ENCODE results near the gene CPXM1.
"Not testable (repeated sequence)": the region's sequence is repeated elsewhere in the genome, so short reads cannot be mapped to it uniquely, and the experiment has no call there.

Gene CPXM1

DNA sequence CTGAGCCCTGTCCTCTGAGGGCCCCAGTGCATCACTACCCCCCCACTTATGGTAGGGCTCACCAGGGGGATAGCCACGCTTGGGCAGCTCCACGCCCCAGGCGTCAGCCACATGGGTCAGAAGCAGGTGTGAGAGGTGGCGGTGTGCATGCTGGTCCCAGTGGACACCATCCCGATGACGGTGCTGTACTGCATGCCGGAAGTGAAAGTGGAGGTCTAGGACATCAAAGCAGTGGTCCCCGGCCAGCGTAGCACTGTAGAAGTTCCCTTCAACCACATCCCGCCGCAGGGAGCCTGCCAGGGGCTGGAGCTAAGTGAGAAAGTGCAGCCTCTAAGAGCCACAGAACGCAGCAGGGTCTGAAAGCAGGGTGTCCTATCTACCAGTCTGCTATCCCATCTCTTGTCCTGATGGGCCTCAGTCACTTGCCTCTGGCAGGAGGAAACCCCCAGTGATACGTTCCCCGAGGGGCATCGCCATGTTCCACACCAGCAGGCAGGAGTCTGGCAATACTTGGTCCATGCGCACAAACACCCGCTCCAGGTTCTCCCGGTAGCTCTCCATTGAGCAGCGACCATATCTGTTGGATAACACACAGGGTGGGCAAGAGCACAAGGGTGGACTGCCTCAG, 37.9 kb upstream of the CPXM1 start:
- WGBS, 2 experiments, result 95 to 96% methylated on average over 19 of the region's 19 CpGs
- H3K9me3 ChIP-seq (ENCODE audit: control insufficient read depth, low read length), result no peaks in the 10 kb centered on the region
- no peak overlapping the region for H3K4me3 ChIP-seq (ENCODE audit: insufficient read depth, low read depth, low read length)
- no peaks in the 10 kb centered on the region for H3K4me1 ChIP-seq (ENCODE audit: control insufficient read depth, insufficient read depth, low read length)
- H3K27me3 ChIP-seq (ENCODE audit: control insufficient read depth, insufficient read depth, low read length, poor library complexity, severe bottlenecking), result no peaks in the 10 kb centered on the region
- no peak overlapping the region for H3K27ac ChIP-seq (ENCODE audit: insufficient read depth, low read depth, low read length, poor library complexity, severe bottlenecking)
- no peaks in the 10 kb centered on the region for H3K36me3 ChIP-seq (ENCODE audit: control insufficient read depth, insufficient read depth, low read length)

DNA sequence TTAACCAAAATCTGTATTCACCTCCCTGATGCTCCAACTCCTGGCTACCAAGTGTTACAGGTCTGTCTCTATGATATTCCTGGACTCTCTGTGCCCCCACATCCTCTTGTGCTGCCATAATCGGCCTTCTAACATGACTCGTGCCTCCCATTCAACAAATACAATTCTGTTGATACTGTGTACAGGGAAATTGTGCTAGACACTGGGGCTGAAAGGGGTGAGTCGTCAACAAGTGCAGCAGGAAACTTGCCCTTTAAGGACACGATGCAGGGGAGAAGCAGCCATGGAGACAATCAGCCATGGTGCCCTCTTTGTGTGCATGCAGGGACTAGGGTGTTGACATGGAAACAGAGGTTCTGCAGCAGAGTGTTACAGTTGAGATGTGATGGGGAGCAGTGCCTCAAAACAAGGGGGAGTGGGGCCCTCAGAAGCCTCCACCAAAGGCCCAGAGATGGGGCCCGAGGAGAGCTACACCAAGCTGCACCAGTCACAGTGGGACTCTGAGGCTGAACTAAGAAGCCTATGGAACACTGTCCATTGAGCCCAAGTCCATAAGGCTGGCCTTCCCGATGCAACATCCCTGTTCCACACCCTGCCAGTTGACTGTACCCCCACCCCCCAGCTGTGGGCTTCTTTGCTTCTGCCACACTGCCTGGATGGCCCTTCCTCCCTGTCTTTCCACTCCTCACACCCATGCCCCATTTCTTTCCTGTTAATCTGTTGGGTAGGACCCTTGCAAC, 37.0 kb upstream of the CPXM1 start:
- Histone ChIP-seq H3K27ac (ENCODE audit: insufficient read depth, low read depth, low read length, poor library complexity, severe bottlenecking) (no peak overlapping the region), H3K4me1 (ENCODE audit: control insufficient read depth, insufficient read depth, low read length) (no peaks in the 10 kb centered on the region), H3K36me3 (ENCODE audit: control insufficient read depth, insufficient read depth, low read length) (no peaks in the 10 kb centered on the region), H3K9me3 (ENCODE audit: control insufficient read depth, low read length) (no peaks in the 10 kb centered on the region), H3K27me3 (ENCODE audit: control insufficient read depth, insufficient read depth, low read length, poor library complexity, severe bottlenecking) (no peaks in the 10 kb centered on the region), H3K4me3 (ENCODE audit: insufficient read depth, low read depth, low read length) (no peak overlapping the region)
- 93 to 95% methylated on average over 5 to 6 of the region's 6 CpGs for WGBS, 2 experiments

DNA sequence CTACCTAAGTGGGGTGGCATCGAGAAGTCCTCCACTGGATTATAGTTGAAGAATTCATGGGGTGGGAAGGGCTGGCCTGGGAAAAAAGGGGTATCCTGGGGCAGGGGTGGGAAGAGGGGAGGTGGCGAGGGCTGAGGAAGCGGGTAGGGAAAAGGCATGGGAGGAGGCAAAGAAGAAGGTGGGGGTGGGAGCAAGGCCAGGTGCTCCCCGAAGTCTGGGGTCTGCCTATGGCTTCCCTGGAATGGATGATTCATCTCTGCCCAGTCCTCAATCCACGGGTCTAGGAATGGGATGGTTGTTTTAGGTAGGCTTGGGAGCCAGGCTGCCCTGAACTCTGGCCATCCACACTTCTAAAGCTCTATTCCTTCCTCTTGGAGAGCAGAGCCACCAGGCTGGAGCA, 35.6 kb upstream of the CPXM1 start:
- no peak overlapping the region for H3K4me3 ChIP-seq (ENCODE audit: insufficient read depth, low read depth, low read length)
- 93 to 96% methylated on average over 5 of the region's 5 CpGs for WGBS, 2 experiments
- H3K27me3 ChIP-seq (ENCODE audit: control insufficient read depth, insufficient read depth, low read length, poor library complexity, severe bottlenecking), result no peaks in the 10 kb centered on the region
- H3K36me3 ChIP-seq (ENCODE audit: control insufficient read depth, insufficient read depth, low read length), result no peaks in the 10 kb centered on the region
- no peak overlapping the region for H3K27ac ChIP-seq (ENCODE audit: insufficient read depth, low read depth, low read length, poor library complexity, severe bottlenecking)
- no peaks in the 10 kb centered on the region for H3K4me1 ChIP-seq (ENCODE audit: control insufficient read depth, insufficient read depth, low read length)
- no peaks in the 10 kb centered on the region for H3K9me3 ChIP-seq (ENCODE audit: control insufficient read depth, low read length)

DNA sequence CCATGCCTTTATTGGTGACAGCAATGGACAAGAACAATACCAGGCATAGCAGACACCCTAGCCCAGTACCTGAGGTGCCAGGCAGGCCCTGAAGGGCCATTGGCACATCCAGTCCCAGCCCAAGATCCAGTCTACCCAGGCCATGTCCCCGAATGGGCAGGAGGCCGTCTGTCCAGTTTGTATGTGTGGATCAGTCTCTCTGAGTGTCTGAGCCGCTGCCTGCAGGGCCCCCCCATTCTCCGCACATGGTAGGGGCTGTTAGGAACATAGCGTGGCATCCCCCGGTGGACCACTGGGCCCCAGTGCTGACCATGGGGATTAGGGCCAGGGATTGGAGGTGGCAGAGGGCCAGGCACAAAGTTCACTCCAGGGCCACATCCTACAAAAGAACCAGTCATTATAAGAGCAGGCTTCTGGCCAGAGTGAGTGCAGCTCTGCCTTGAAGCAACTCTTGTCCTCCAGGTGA, 34.9 kb upstream of the CPXM1 start:
- no peaks in the 10 kb centered on the region for H3K4me1 ChIP-seq (ENCODE audit: control insufficient read depth, insufficient read depth, low read length)
- H3K4me3 ChIP-seq (ENCODE audit: insufficient read depth, low read depth, low read length), result no peak overlapping the region
- no peaks in the 10 kb centered on the region for H3K36me3 ChIP-seq (ENCODE audit: control insufficient read depth, insufficient read depth, low read length)
- no peaks in the 10 kb centered on the region for H3K9me3 ChIP-seq (ENCODE audit: control insufficient read depth, low read length)
- H3K27me3 ChIP-seq (ENCODE audit: control insufficient read depth, insufficient read depth, low read length, poor library complexity, severe bottlenecking), result no peaks in the 10 kb centered on the region
- WGBS, 2 experiments, result 94 to 95% methylated on average over 6 of the region's 6 CpGs
- H3K27ac ChIP-seq (ENCODE audit: insufficient read depth, low read depth, low read length, poor library complexity, severe bottlenecking), result no peak overlapping the region

DNA sequence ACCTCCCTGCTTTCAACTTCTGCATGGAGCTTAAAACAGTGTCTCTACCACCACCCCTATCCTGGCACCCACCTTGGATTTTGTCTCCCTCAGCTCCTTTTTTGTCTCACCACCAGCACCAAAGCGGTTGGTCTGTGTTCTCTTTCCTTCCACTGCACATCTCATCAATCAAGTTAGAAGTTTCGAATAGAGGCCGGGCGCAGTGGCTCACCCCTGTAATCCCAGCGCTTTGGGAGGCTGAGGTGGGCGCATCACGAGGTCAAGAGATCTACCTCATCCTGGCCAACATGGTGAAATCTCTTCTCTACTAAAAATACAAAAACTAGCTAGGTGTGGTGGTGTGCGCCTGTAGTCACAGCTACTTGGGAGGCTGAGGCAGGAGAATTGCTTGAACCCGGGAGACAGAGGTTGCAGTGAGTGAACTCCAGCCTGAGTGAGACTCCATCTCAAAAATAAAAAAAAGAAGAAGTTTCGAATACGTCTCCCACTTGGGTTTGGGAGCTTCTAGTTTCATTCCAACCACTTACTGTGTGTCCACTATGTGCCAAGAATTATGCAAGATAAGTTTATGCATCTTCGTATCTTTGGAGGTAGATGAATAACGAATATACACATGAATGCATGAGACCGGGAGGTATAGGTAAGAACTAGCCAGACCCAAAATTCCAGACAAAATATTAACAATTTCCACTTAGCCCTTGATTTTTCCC, 34.1 kb upstream of the CPXM1 start:
- 85 to 91% methylated on average over 14 of the region's 14 CpGs for WGBS, 2 experiments
- H3K4me3 ChIP-seq (ENCODE audit: insufficient read depth, low read depth, low read length), result no peak overlapping the region
- no peaks in the 10 kb centered on the region for H3K36me3 ChIP-seq (ENCODE audit: control insufficient read depth, insufficient read depth, low read length)
- H3K27ac ChIP-seq (ENCODE audit: insufficient read depth, low read depth, low read length, poor library complexity, severe bottlenecking), result no peak overlapping the region
- H3K27me3 ChIP-seq (ENCODE audit: control insufficient read depth, insufficient read depth, low read length, poor library complexity, severe bottlenecking), result no peaks in the 10 kb centered on the region
- H3K4me1 ChIP-seq (ENCODE audit: control insufficient read depth, insufficient read depth, low read length), result no peaks in the 10 kb centered on the region
- H3K9me3 ChIP-seq (ENCODE audit: control insufficient read depth, low read length), result no peaks in the 10 kb centered on the region

DNA sequence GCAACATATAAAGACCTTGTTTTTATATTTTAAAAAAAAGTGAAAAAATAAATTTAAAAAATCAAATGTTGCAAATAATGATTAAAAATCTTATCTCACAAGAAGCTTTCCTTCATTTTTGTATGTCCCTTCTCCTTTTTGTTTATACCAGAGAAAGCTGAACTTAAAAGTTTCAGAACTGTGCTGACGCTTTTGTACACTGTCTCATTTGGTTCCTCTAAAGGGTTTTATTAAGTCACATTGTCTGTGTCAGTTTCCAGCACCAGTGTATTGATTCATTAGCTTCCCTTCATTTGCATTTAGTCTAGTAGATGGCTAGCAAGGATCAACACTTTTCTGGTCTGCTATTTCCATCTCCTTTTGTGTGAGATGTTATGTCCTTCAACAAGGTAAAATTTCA, 33.3 kb upstream of the CPXM1 start:
- WGBS, 2 experiments, result 91 to 100% methylated on average over 1 of the region's 1 CpG
- Histone ChIP-seq H3K9me3 (ENCODE audit: control insufficient read depth, low read length) (no peaks in the 10 kb centered on the region), H3K4me1 (ENCODE audit: control insufficient read depth, insufficient read depth, low read length) (no peaks in the 10 kb centered on the region), H3K27ac (ENCODE audit: insufficient read depth, low read depth, low read length, poor library complexity, severe bottlenecking) (no peak overlapping the region), H3K4me3 (ENCODE audit: insufficient read depth, low read depth, low read length) (no peak overlapping the region), H3K36me3 (ENCODE audit: control insufficient read depth, insufficient read depth, low read length) (no peaks in the 10 kb centered on the region), H3K27me3 (ENCODE audit: control insufficient read depth, insufficient read depth, low read length, poor library complexity, severe bottlenecking) (no peaks in the 10 kb centered on the region)

DNA sequence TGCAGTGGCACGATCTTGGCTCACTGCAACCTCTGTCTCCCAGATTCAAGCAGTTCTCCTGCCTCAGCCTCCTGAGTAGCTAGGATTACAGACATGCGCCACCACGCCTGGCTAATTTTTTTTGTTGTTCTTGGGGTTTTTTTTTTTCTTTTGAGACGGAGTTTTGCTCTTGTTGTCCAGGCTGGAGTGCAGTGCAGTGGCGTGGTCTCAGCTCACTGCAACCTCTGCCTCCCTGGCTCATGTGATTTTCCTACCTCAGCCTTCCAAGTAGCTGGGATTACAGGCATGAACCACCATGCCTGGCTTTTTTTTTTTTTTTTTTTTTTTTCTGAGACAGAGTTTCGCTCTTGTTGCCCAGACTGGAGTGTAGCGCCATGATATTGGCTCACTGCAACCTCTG, 30.8 kb upstream of the CPXM1 start:
- not testable (repeated sequence) for H3K36me3 ChIP-seq (ENCODE audit: control insufficient read depth, insufficient read depth, low read length); H3K4me3 ChIP-seq (ENCODE audit: insufficient read depth, low read depth, low read length); H3K4me1 ChIP-seq (ENCODE audit: control insufficient read depth, insufficient read depth, low read length); H3K27ac ChIP-seq (ENCODE audit: insufficient read depth, low read depth, low read length, poor library complexity, severe bottlenecking); H3K9me3 ChIP-seq (ENCODE audit: control insufficient read depth, low read length)
- WGBS, 2 experiments, result 91 to 93% methylated on average over 7 of the region's 7 CpGs
- peaks cover 14% of the 10 kb centered on the region for H3K27me3 ChIP-seq (ENCODE audit: control insufficient read depth, insufficient read depth, low read length, poor library complexity, severe bottlenecking)

DNA sequence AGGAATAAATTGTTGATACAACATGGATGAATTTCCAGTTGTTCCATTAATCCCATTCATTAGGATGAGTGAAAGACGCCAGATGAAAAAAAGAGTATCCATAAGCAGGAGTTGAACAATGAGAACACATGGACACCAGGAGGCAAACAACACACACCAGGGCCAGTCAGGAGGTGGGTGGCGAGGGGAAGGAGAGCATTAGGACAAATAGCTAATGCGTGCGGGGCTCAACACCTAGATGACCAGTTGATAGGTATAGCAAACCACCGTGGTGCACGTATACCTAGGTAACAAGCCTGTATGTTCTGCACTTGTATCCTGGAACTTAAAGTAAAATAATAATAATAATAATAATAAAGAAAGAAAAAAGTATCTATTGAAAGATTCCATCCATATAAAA, 28.9 kb upstream of the CPXM1 start:
- Histone ChIP-seq H3K9me3 (ENCODE audit: control insufficient read depth, low read length) (no peaks in the 10 kb centered on the region), H3K4me1 (ENCODE audit: control insufficient read depth, insufficient read depth, low read length) (no peaks in the 10 kb centered on the region), H3K36me3 (ENCODE audit: control insufficient read depth, insufficient read depth, low read length) (no peaks in the 10 kb centered on the region), H3K27ac (ENCODE audit: insufficient read depth, low read depth, low read length, poor library complexity, severe bottlenecking) (no peak overlapping the region), H3K27me3 (ENCODE audit: control insufficient read depth, insufficient read depth, low read length, poor library complexity, severe bottlenecking) (peaks cover 21% of the 10 kb centered on the region), H3K4me3 (ENCODE audit: insufficient read depth, low read depth, low read length) (no peak overlapping the region)
- 83 to 89% methylated on average over 6 of the region's 6 CpGs for WGBS, 2 experiments

DNA sequence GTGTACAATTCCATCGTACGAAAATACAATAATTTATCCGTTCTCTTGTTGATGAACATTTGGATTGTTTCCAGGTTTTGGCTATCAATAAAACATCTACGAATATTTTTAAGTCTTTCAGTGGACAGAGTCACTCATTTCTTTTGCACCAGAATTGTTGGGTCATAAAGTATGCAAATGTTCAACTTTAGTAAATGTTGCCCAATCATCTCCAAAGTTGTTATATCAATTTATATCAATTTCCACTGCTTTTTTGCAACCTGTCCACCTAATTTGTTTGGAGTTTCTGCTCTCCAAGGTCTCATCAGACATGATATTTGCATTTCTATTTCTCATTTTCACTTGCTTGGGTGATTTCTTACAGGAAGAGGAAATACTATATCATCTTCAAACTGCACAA, 26.2 kb upstream of the CPXM1 start:
- H3K36me3 ChIP-seq (ENCODE audit: control insufficient read depth, insufficient read depth, low read length), result no peaks in the 10 kb centered on the region
- peaks cover 29% of the 10 kb centered on the region for H3K27me3 ChIP-seq (ENCODE audit: control insufficient read depth, insufficient read depth, low read length, poor library complexity, severe bottlenecking)
- H3K9me3 ChIP-seq (ENCODE audit: control insufficient read depth, low read length), result no peaks in the 10 kb centered on the region
- no peak overlapping the region for H3K27ac ChIP-seq (ENCODE audit: insufficient read depth, low read depth, low read length, poor library complexity, severe bottlenecking)
- no peaks in the 10 kb centered on the region for H3K4me1 ChIP-seq (ENCODE audit: control insufficient read depth, insufficient read depth, low read length)
- no peak overlapping the region for H3K4me3 ChIP-seq (ENCODE audit: insufficient read depth, low read depth, low read length)
- WGBS, 2 experiments, result 92 to 97% methylated on average over 4 of the region's 4 CpGs

DNA sequence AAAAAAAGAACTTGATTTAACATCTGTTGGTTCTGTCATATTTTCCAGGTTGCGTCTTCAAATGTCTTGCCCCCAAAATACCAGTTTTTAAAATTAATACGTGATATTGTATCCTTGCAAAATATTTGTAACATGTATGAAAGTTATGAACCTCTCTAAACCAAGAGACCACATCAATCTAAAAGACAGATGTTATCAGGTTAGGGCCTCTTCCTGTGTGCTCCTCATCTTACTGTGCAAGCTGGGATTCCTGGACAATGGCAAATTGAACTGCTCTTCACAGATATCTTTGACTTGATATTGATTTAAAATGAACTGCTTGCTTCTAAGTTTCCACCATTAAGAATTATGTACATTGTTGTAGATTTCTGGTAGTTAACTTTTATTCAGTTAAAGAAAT, 25.3 kb upstream of the CPXM1 start:
- 100% methylated on average over 1 of the region's 2 CpGs for WGBS, 2 experiments
- H3K9me3 ChIP-seq (ENCODE audit: control insufficient read depth, low read length), result no peaks in the 10 kb centered on the region
- H3K4me3 ChIP-seq (ENCODE audit: insufficient read depth, low read depth, low read length), result no peak overlapping the region
- no peaks in the 10 kb centered on the region for H3K36me3 ChIP-seq (ENCODE audit: control insufficient read depth, insufficient read depth, low read length)
- H3K27me3 ChIP-seq (ENCODE audit: control insufficient read depth, insufficient read depth, low read length, poor library complexity, severe bottlenecking), result peaks cover 38% of the 10 kb centered on the region
- H3K27ac ChIP-seq (ENCODE audit: insufficient read depth, low read depth, low read length, poor library complexity, severe bottlenecking), result no peak overlapping the region
- H3K4me1 ChIP-seq (ENCODE audit: control insufficient read depth, insufficient read depth, low read length), result no peaks in the 10 kb centered on the region
